H9 (cell line): ENCODE results near the gene GM2A. TPM values are rescaled to one million over a fixed set of nuclear protein-coding genes. Genes with fewer than 3 reads are reported as not detected.

ENCODE experiments used
- DNase-seq: peaks from one replicate; pipeline ENCODE4 v3.0.0-alpha.2; 2017
- H2AFZ ChIP-seq: one replicate; pipeline ENCODE4 v1.6.1; 2013; ENCODE audit warnings: mild to moderate bottlenecking, low read length, control low read depth, moderate library complexity
- H2AK5ac ChIP-seq: 2 replicates; pipeline ENCODE4 v1.6.1; 2013; ENCODE audit warnings: low read length, control low read depth, mixed read lengths; ENCODE audit not compliant: insufficient read length
- H2BK120ac ChIP-seq: one replicate; pipeline ENCODE4 v1.6.1; 2013; ENCODE audit warnings: low read depth, mild to moderate bottlenecking, low read length, control low read depth, inconsistent platforms; ENCODE audit not compliant: poor library complexity, severe bottlenecking
- H2BK12ac ChIP-seq: 2 replicates; pipeline ENCODE4 v1.6.1; 2013; ENCODE audit warnings: low read length, control low read depth, mixed read lengths, low read depth; ENCODE audit not compliant: insufficient read length
- H2BK15ac ChIP-seq: 2 replicates; pipeline ENCODE4 v1.6.1; 2013; ENCODE audit warnings: low read depth, low read length, control low read depth
- H2BK20ac ChIP-seq: one replicate; pipeline ENCODE4 v1.6.1; 2013; ENCODE audit warnings: low read depth, mild to moderate bottlenecking, low read length, control low read depth, inconsistent platforms; ENCODE audit not compliant: poor library complexity, severe bottlenecking
- H2BK5ac ChIP-seq: 2 replicates; pipeline ENCODE4 v1.6.1; 2013; ENCODE audit warnings: low read length, control low read depth, mixed read lengths; ENCODE audit not compliant: insufficient read length
- H3K14ac ChIP-seq: 2 replicates; pipeline ENCODE4 v1.6.1; 2013; ENCODE audit warnings: low read length, control low read depth; ENCODE audit not compliant: insufficient read depth
- H3K18ac ChIP-seq: 2 replicates; pipeline ENCODE4 v1.6.1; 2013; ENCODE audit warnings: low read depth, mild to moderate bottlenecking, mixed read lengths, low read length, control low read depth; ENCODE audit not compliant: insufficient read length
- H3K23ac ChIP-seq: 2 replicates; pipeline ENCODE4 v1.6.1; 2013; ENCODE audit warnings: low read length, control low read depth, mixed read lengths, low read depth; ENCODE audit not compliant: insufficient read length
- H3K23me2 ChIP-seq: 2 replicates; pipeline ENCODE4 v1.6.1; 2013; ENCODE audit warnings: low read depth, mild to moderate bottlenecking, mixed read lengths, low read length, control low read depth; ENCODE audit not compliant: insufficient read length, poor library complexity, severe bottlenecking
- H3K27ac ChIP-seq: 2 replicates; pipeline ENCODE4 v1.5.1; 2013; ENCODE audit warnings: low read length, control low read depth, mixed read lengths, low read depth; ENCODE audit not compliant: insufficient read length
- H3K27me3 ChIP-seq: 2 replicates; pipeline ENCODE4 v1.6.1; 2013; ENCODE audit warnings: low read length, control low read depth, inconsistent platforms; ENCODE audit not compliant: insufficient read depth
- H3K4ac ChIP-seq: 2 replicates; pipeline ENCODE4 v1.6.1; 2013; ENCODE audit warnings: low read depth, mild to moderate bottlenecking, control low read depth, inconsistent platforms, low read length, moderate library complexity
- H3K4me1 ChIP-seq: 2 replicates; pipeline ENCODE4 v1.6.1; 2013; ENCODE audit warnings: low read length, control low read depth, inconsistent platforms; ENCODE audit not compliant: insufficient read depth
- H3K4me2 ChIP-seq: 2 replicates; pipeline ENCODE4 v1.6.1; 2013; ENCODE audit warnings: low read length, control low read depth, mixed read lengths; ENCODE audit not compliant: insufficient read length, insufficient read depth
- H3K56ac ChIP-seq: 2 replicates; pipeline ENCODE4 v1.6.1; 2013; ENCODE audit warnings: low read depth, mild to moderate bottlenecking, mixed read lengths, low read length, control low read depth; ENCODE audit not compliant: insufficient read length
- H3K79me1 ChIP-seq: 2 replicates; pipeline ENCODE4 v1.6.1; 2013; ENCODE audit warnings: low read depth, mild to moderate bottlenecking, moderate library complexity, low read length, control low read depth, inconsistent platforms; ENCODE audit not compliant: insufficient read depth, poor library complexity, severe bottlenecking
- H3K79me2 ChIP-seq: 2 replicates; pipeline ENCODE4 v1.6.1; 2013; ENCODE audit warnings: low read length, control low read depth, inconsistent platforms; ENCODE audit not compliant: insufficient read depth
- H3K9ac ChIP-seq: 2 replicates; pipeline ENCODE4 v1.6.1; 2013; ENCODE audit warnings: low read length, control low read depth, mixed read lengths; ENCODE audit not compliant: insufficient read length; ENCODE audit errors: extremely low read depth
- H3K9me3 ChIP-seq: one replicate; pipeline ENCODE4 v1.6.1; 2013; ENCODE audit warnings: low read depth, low read length, inconsistent platforms; ENCODE audit not compliant: control insufficient read depth
- H3T11ph ChIP-seq: one replicate; pipeline ENCODE4 v1.6.1; 2013; ENCODE audit warnings: mild to moderate bottlenecking, low read length, control low read depth, inconsistent platforms
- H4K20me1 ChIP-seq: one replicate; pipeline ENCODE4 v1.6.1; 2013; ENCODE audit not compliant: control insufficient read depth, insufficient read length, insufficient read depth
- H4K5ac ChIP-seq: 2 replicates; pipeline ENCODE4 v1.6.1; 2013; ENCODE audit warnings: low read depth, mild to moderate bottlenecking, mixed read lengths, low read length, control low read depth; ENCODE audit not compliant: insufficient read length
- H4K8ac ChIP-seq: replicated peaks from 2 replicates; pipeline ENCODE4 v1.6.1; 2013; ENCODE audit warnings: low read length, control low read depth, mixed read lengths, low read depth; ENCODE audit not compliant: insufficient read length
- H4K91ac ChIP-seq: 2 replicates; pipeline ENCODE4 v1.6.1; 2013; ENCODE audit warnings: low read depth, mild to moderate bottlenecking, moderate library complexity, mixed read lengths, low read length, control low read depth; ENCODE audit not compliant: insufficient read length
- H3K27ac Mint-ChIP-seq, 3 experiments: 2 replicates in 2 of 3; 3 replicates in 1 of 3; pipeline ENCODE4 v1.8.0; 2020 to 2021; ENCODE audit warnings: mixed read lengths in 3 of 3, mild to moderate bottlenecking in 1 of 3, moderate library complexity in 1 of 3
- H3K27me3 Mint-ChIP-seq: 2 replicates; pipeline ENCODE4 v1.8.0; 2021; ENCODE audit warnings: low read depth, mild to moderate bottlenecking, moderate library complexity, mixed read lengths
- H3K36me3 Mint-ChIP-seq, 3 experiments: 2 replicates in 2 of 3; 3 replicates in 1 of 3; pipeline ENCODE4 v1.8.0; 2020 to 2021; ENCODE audit warnings: low read depth in 3 of 3, mixed read lengths in 3 of 3; ENCODE audit not compliant: insufficient read depth in 1 of 3
- H3K4me1 Mint-ChIP-seq, 2 experiments: 2 replicates each; pipeline ENCODE4 v1.8.0; 2020; ENCODE audit warnings: mixed read lengths in 2 of 2
- H3K4me3 Mint-ChIP-seq, 2 experiments: 2 replicates in 1 of 2; 3 replicates in 1 of 2; pipeline ENCODE4 v1.8.0; 2020 to 2021; ENCODE audit warnings: mild to moderate bottlenecking in 2 of 2, mixed read lengths in 2 of 2, moderate library complexity in 1 of 2
- H3K9me3 Mint-ChIP-seq, 2 experiments: 2 replicates in 1 of 2; 3 replicates in 1 of 2; pipeline ENCODE4 v1.8.0; 2020; ENCODE audit warnings: mild to moderate bottlenecking in 2 of 2, mixed read lengths in 2 of 2, moderate library complexity in 1 of 2
- total RNA-seq: library from RNA; stranded (reverse); gene quantifications from 2 replicates; pipeline ENCODE4 v1.2.1, GENCODE V29; 2021
- TF ChIP-seq, protein P1 (sequence below): fragments of 200-600 bp; sonication (generic); conservative IDR thresholded peaks from 3 replicates; pipeline ENCODE4 v1.8.0; 2021; ENCODE audit warnings: antibody characterized with exemption, mild to moderate bottlenecking

GM2A gene
- total RNA-seq, 1 experiment from 2014 or later, result 27.8 TPM

DNA sequence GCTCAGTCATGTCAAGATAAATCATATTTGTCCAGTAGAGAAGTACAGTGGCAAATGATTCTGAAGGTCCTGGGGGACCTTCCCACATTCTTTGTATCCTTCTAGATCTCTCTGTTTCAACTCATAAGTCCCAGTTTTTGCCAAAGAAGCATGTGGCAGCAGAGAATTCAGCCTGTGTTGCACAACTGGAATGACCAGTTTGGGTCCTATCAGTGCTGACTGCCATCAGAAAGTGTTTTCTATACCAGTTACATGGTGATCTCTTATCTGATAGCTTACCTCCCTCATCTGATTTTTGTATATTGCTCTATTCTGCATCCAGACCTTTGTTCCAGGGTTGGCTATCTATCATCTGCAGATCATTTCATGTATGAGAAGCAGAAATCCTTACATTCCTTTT lies 21.7 kb downstream of the GM2A start:
- Histone ChIP-seq H4K20me1 (no peaks in the 10 kb centered on the region), H3K18ac (no peak overlapping the region), H4K5ac (no peak overlapping the region), H3K23ac (no peak overlapping the region), H2BK20ac (no peak overlapping the region), H2BK12ac (no peak overlapping the region), H3K56ac (no peak overlapping the region), H3K14ac (no peak overlapping the region), H3K9me3 (no peaks in the 10 kb centered on the region), H3K23me2 (no peaks in the 10 kb centered on the region), H3K4ac (no peak overlapping the region), H3K4me1 (no peaks in the 10 kb centered on the region), H3K27me3 (no peaks in the 10 kb centered on the region), H2AK5ac (no peak overlapping the region), H3T11ph (no peak overlapping the region), H2BK15ac (no peak overlapping the region), H3K4me2 (no peak overlapping the region), H2AFZ (no peak overlapping the region), H3K27ac (no peak overlapping the region), H2BK5ac (no peak overlapping the region), H2BK120ac (no peak overlapping the region), H3K9ac (no peak overlapping the region), H3K79me1 (no peaks in the 10 kb centered on the region), H4K8ac (no peak overlapping the region), H4K91ac (no peak overlapping the region), H3K79me2 (no peaks in the 10 kb centered on the region)
- Mint-ChIP-seq H3K9me3 (no peaks in the 10 kb centered on the region), H3K4me3 (no peak overlapping the region), H3K27ac (no peak overlapping the region), H3K27me3 (peaks cover 9% of the 10 kb centered on the region), H3K4me1 (0 out of 4 replicates have a peak, but pooled peaks cover 0 to 5% of the 10 kb centered on the region in 2 experiments), H3K36me3 (no peaks in the 10 kb centered on the region)
- TF ChIP-seq, protein P1, sequence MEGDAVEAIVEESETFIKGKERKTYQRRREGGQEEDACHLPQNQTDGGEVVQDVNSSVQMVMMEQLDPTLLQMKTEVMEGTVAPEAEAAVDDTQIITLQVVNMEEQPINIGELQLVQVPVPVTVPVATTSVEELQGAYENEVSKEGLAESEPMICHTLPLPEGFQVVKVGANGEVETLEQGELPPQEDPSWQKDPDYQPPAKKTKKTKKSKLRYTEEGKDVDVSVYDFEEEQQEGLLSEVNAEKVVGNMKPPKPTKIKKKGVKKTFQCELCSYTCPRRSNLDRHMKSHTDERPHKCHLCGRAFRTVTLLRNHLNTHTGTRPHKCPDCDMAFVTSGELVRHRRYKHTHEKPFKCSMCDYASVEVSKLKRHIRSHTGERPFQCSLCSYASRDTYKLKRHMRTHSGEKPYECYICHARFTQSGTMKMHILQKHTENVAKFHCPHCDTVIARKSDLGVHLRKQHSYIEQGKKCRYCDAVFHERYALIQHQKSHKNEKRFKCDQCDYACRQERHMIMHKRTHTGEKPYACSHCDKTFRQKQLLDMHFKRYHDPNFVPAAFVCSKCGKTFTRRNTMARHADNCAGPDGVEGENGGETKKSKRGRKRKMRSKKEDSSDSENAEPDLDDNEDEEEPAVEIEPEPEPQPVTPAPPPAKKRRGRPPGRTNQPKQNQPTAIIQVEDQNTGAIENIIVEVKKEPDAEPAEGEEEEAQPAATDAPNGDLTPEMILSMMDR, result no peak
- no peak for DNase-seq
